GM12875 (cell line): ENCODE data around the gene OTUD1.

ENCODE experiments used
- H3K4me3 ChIP-seq: one replicate; pipeline ENCODE4 v1.5.1; 2011; ENCODE audit warnings: low read depth, low read length, control low read depth
- CTCF ChIP-seq: IDR thresholded peaks from 2 replicates; pipeline ENCODE4 v1.5.1; 2011; ENCODE audit warnings: low read depth, mild to moderate bottlenecking, control low read depth, inconsistent platforms, low read length, moderate library complexity, borderline replicate concordance; ENCODE audit not compliant: insufficient read depth

OTUD1 gene

GRCh38 chr10:23437963-23438546 is 820 bp upstream of the OTUD1 start:
- TF ChIP-seq CTCF = no peak
- peak overlapping the region; percentile 72 for H3K4me3 ChIP-seq

GRCh38 chr10:23439452-23439960 is 631 bp downstream of the OTUD1 start:
- H3K4me3 ChIP-seq = peak overlapping the region; percentile 68
- TF ChIP-seq CTCF = no peak

- H3K4me3 ChIP-seq = peak overlapping the region; percentile 68
Observed at GRCh38 chr10:23439961-23440889, 1.4 kb downstream of the OTUD1 start.

GRCh38 chr10:23441251-23441650 is 2.4 kb downstream of the OTUD1 start:
- no peak for TF ChIP-seq CTCF
- no peak overlapping the region for H3K4me3 ChIP-seq

More at GRCh38 chr10:23439961-23440889, 1.4 kb downstream of the OTUD1 start:
- TF ChIP-seq CTCF = no peak

GRCh38 chr10:23442936-23443335 is 4.1 kb downstream of the OTUD1 start:
- no peak overlapping the region for H3K4me3 ChIP-seq
- no peak for TF ChIP-seq CTCF

- TF ChIP-seq CTCF = no peak
- H3K4me3 ChIP-seq = no peak overlapping the region
Observed at GRCh38 chr10:23445591-23445990, 6.7 kb downstream of the OTUD1 start.
